ENCODE data around the gene SORBS1. TPM values are rescaled to one million over a fixed set of nuclear protein-coding genes. Genes with fewer than 3 reads are reported as not detected.

The SORBS1 gene
- total and polyA plus RNA-seq, 2 donors (not counting 1 experiment from before 2014, with no cell fraction given): 0.21 to 1.5 TPM

- no peaks in the 10 kb centered on the region for H3K4me1 Mint-ChIP-seq
- H3K9ac ChIP-seq (ENCODE audit: low read length): no peak overlapping the region
- peaks cover 21% of the 10 kb centered on the region for H3K27me3 Mint-ChIP-seq
- intact Hi-C loops (cut with micrococcal nuclease): no loop called here
- ChIA-PET CTCF (no interaction called here), POLR2A (no interaction called here)
- DNase-seq (no peak), ATAC-seq (ENCODE audit: low read depth) (no peak)
- no peak for TF ChIP-seq CTCF (IDR thresholded peaks at IDR 0.05)
- no peak for TF ChIP-seq EZH2 (IDR thresholded peaks at IDR 0.05; ENCODE audit: borderline replicate concordance, insufficient read depth, low read depth, low read length, poor library complexity, severe bottlenecking)
- WGBS (ENCODE audit: insufficient coverage): 75% methylated on average over 2 of the region's 3 CpGs
- no peak overlapping the region for H3K27ac Mint-ChIP-seq
- H3K27ac ChIP-seq (ENCODE audit: low read length in 2 of 2): no peak overlapping the region
- H3K4me3 Mint-ChIP-seq: no peak overlapping the region
- no peaks in the 10 kb centered on the region for H3K79me2 ChIP-seq (ENCODE audit: control insufficient read depth, insufficient read depth, low read length)
- H3K9me3 Mint-ChIP-seq (ENCODE audit: insufficient read depth): no peaks in the 10 kb centered on the region
- peaks cover 0 to 4% (median 0%) of the 10 kb centered on the region in 4 experiments for H3K27me3 ChIP-seq (replicated peaks in 1 of 4; ENCODE audit: control extremely low read depth in 1 of 4, control insufficient read depth in 3 of 4, insufficient read depth in 4 of 4, low read length in 3 of 4)
- no peak overlapping the region for H2AFZ ChIP-seq (ENCODE audit: insufficient read depth, low read depth, low read length, poor library complexity, severe bottlenecking)
- no peaks in the 10 kb centered on the region for H3K4me1 ChIP-seq (ENCODE audit: control insufficient read depth in 2 of 2, insufficient read depth in 2 of 2, low read length in 2 of 2)
- no peaks in the 10 kb centered on the region for H4K20me1 ChIP-seq (ENCODE audit: control insufficient read depth, insufficient read depth, low read length, poor library complexity, severe bottlenecking)
- no peak overlapping the region for H3K4me2 ChIP-seq (replicated peaks; ENCODE audit: low read depth, low read length, poor library complexity, severe bottlenecking)
- H3K36me3 ChIP-seq (replicated peaks in 1 of 2; ENCODE audit: control extremely low read depth in 1 of 2, control insufficient read depth in 1 of 2, extremely low read depth in 1 of 2, insufficient read depth in 2 of 2, low read length in 1 of 2): no peaks in the 10 kb centered on the region
- H3K9me3 ChIP-seq (ENCODE audit: control extremely low read depth in 1 of 3, control insufficient read depth in 2 of 3, insufficient read depth in 1 of 3, low read length in 2 of 3): no peaks in the 10 kb centered on the region
- no peak overlapping the region for H3K4me3 ChIP-seq (ENCODE audit: control extremely low read depth in 1 of 5, extremely low read depth in 1 of 5, insufficient read depth in 1 of 5, low read depth in 2 of 5, low read length in 4 of 5)
Measured at GRCh38 chr10:95547197-95547596, 14.0 kb downstream of the SORBS1 start.

GRCh38 chr10:95545981-95546380, 15.2 kb downstream of the SORBS1 start:
- Histone ChIP-seq H3K27ac (ENCODE audit: low read length in 2 of 2) (no peak overlapping the region), H4K20me1 (ENCODE audit: control insufficient read depth, insufficient read depth, low read length, poor library complexity, severe bottlenecking) (no peaks in the 10 kb centered on the region), H2AFZ (ENCODE audit: insufficient read depth, low read depth, low read length, poor library complexity, severe bottlenecking) (no peak overlapping the region), H3K27me3 (replicated peaks in 1 of 4; ENCODE audit: control extremely low read depth in 1 of 4, control insufficient read depth in 3 of 4, insufficient read depth in 4 of 4, low read length in 3 of 4) (peaks cover 0 to 4% (median 0%) of the 10 kb centered on the region in 4 experiments), H3K9ac (ENCODE audit: low read length) (no peak overlapping the region), H3K9me3 (ENCODE audit: control extremely low read depth in 1 of 3, control insufficient read depth in 2 of 3, insufficient read depth in 1 of 3, low read length in 2 of 3) (no peaks in the 10 kb centered on the region), H3K4me3 (ENCODE audit: control extremely low read depth in 1 of 5, extremely low read depth in 1 of 5, insufficient read depth in 1 of 5, low read depth in 2 of 5, low read length in 4 of 5) (no peak overlapping the region), H3K4me1 (ENCODE audit: control insufficient read depth in 2 of 2, insufficient read depth in 2 of 2, low read length in 2 of 2) (no peaks in the 10 kb centered on the region), H3K79me2 (ENCODE audit: control insufficient read depth, insufficient read depth, low read length) (no peaks in the 10 kb centered on the region), H3K4me2 (replicated peaks; ENCODE audit: low read depth, low read length, poor library complexity, severe bottlenecking) (no peak overlapping the region), H3K36me3 (replicated peaks in 1 of 2; ENCODE audit: control extremely low read depth in 1 of 2, control insufficient read depth in 1 of 2, extremely low read depth in 1 of 2, insufficient read depth in 2 of 2, low read length in 1 of 2) (no peaks in the 10 kb centered on the region)
- intact Hi-C loops (cut with micrococcal nuclease): no loop called here
- H3K9me3 Mint-ChIP-seq (ENCODE audit: insufficient read depth): no peaks in the 10 kb centered on the region
- POLR2A ChIA-PET: no interaction called here
- peaks cover 23% of the 10 kb centered on the region for H3K27me3 Mint-ChIP-seq
- TF ChIP-seq CTCF (IDR thresholded peaks at IDR 0.05) (no peak), EZH2 (IDR thresholded peaks at IDR 0.05; ENCODE audit: borderline replicate concordance, insufficient read depth, low read depth, low read length, poor library complexity, severe bottlenecking) (no peak)
- H3K4me3 Mint-ChIP-seq: no peak overlapping the region
- DNase-seq (no peak), ATAC-seq (ENCODE audit: low read depth) (no peak)
- WGBS (ENCODE audit: insufficient coverage): 100% methylated on average over 1 of the region's 2 CpGs
- no peaks in the 10 kb centered on the region for H3K4me1 Mint-ChIP-seq
- no peak overlapping the region for H3K27ac Mint-ChIP-seq
- CTCF ChIA-PET: no interaction called here
